ENCODE data around the gene USP40. TPM values are rescaled to one million over a fixed set of nuclear protein-coding genes. Genes with fewer than 3 reads are reported as not detected.

The USP40 gene
- total RNA-seq, 4 donors from 2014 or later: 30.7 to 113 (median 41.3) TPM

DNA sequence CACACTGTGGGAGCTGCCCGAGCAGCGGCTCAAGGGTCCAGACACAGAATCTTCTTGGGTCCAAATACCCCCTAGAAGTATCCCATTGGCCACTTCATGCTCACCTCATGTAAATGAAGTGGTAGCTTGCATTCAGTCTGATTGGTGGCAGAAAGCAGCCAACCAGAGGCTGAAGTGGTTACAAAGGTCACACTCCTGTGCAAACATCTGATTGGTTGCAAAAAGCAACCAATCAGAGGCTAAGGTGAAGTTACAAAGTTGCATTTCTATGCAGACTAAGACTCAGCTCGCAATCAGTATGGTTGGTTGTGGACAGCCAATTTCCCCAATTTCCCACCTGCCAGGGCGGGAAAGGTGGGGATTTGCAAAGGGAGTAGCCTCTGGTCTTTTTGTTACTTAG is 118.0 kb downstream of the USP40 start:
- WGBS, 2 donors (ENCODE audit: low coverage in 1 of 2): 83 to 89% methylated on average over 2 to 4 of the region's 4 CpGs
- Histone ChIP-seq H3K4me1 (peaks cover 0 to 5% (median 0%) of the 10 kb centered on the region in 4 donors), H3K36me3 (peaks cover 0 to 39% (median 17%) of the 10 kb centered on the region in 4 donors), H3K9me3 (no peaks in the 10 kb centered on the region), H3K27ac (no peak overlapping the region), H3K27me3 (no peaks in the 10 kb centered on the region), H3K4me3 (no peak overlapping the region)
- intact Hi-C loops (cut with DNase I; ENCODE audit: low total_unique reads): no loop called here
- TF ChIP-seq POLR2AphosphoS5 (IDR thresholded peaks at IDR 0.05): no peak
- TF ChIP-seq, protein P1, sequence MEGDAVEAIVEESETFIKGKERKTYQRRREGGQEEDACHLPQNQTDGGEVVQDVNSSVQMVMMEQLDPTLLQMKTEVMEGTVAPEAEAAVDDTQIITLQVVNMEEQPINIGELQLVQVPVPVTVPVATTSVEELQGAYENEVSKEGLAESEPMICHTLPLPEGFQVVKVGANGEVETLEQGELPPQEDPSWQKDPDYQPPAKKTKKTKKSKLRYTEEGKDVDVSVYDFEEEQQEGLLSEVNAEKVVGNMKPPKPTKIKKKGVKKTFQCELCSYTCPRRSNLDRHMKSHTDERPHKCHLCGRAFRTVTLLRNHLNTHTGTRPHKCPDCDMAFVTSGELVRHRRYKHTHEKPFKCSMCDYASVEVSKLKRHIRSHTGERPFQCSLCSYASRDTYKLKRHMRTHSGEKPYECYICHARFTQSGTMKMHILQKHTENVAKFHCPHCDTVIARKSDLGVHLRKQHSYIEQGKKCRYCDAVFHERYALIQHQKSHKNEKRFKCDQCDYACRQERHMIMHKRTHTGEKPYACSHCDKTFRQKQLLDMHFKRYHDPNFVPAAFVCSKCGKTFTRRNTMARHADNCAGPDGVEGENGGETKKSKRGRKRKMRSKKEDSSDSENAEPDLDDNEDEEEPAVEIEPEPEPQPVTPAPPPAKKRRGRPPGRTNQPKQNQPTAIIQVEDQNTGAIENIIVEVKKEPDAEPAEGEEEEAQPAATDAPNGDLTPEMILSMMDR (IDR thresholded peaks at IDR 0.05): no peak
- no peak for TF ChIP-seq POLR2A (IDR thresholded peaks at IDR 0.05)
- no peak for TF ChIP-seq EP300 (IDR thresholded peaks at IDR 0.05; ENCODE audit: low read depth)
- peak; percentile 5 for DNase-seq
- in situ Hi-C loops (cut with MboI; ENCODE audit: low pct_ligation_motif_present in 1 of 4, low pct_unique_long_range_greater_than_20kb in 1 of 4, low sequenced_read_pairs in 3 of 4): loop anchor here in 1 of 4 donors (25.0 kb wide), 1 partner anchor 161 kb away; no protein-coding TSS in a partner anchor

DNA sequence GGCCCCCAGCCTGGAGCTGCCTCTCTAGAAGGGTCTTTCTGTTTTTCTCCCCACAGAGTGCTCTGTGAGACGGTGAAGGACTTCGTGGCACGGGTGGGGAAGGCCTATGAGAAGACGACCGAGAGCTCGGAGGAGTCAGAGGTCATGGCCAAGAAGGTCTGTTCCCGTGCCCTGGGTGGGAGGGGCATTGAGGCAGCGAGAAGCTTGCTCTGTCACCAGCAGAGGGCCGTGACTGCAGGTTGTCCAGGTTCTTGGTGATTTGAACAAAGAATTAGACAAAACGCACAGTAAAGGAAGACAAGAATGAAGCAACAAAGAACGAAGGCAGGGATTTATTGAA is 118.4 kb downstream of the USP40 start:
- no peaks in the 10 kb centered on the region for H3K27me3 ChIP-seq
- intact Hi-C loops (cut with DNase I; ENCODE audit: low total_unique reads) (no loop called here), in situ Hi-C loops (cut with MboI; ENCODE audit: low pct_ligation_motif_present in 1 of 4, low pct_unique_long_range_greater_than_20kb in 1 of 4, low sequenced_read_pairs in 3 of 4) (loop anchor here in 1 of 4 donors (25.0 kb wide), 1 partner anchor 161 kb away; no protein-coding TSS in a partner anchor)
- peaks cover 0 to 9% (median 2%) of the 10 kb centered on the region in 4 donors for H3K4me1 ChIP-seq
- no peaks in the 10 kb centered on the region for H3K9me3 ChIP-seq
- peaks cover 0 to 39% (median 17%) of the 10 kb centered on the region in 4 donors for H3K36me3 ChIP-seq
- DNase-seq: no peak
- TF ChIP-seq, protein P1 (IDR thresholded peaks at IDR 0.05): no peak
- TF ChIP-seq EP300 (IDR thresholded peaks at IDR 0.05; ENCODE audit: low read depth) (no peak), POLR2AphosphoS5 (IDR thresholded peaks at IDR 0.05) (no peak), POLR2A (IDR thresholded peaks at IDR 0.05) (no peak)
- no peak overlapping the region for H3K4me3 ChIP-seq
- whole genome bisulfite sequencing, 2 donors (ENCODE audit: low coverage in 1 of 2): 59 to 80% methylated on average over 5 to 11 of the region's 11 CpGs
- no peak overlapping the region for H3K27ac ChIP-seq

DNA sequence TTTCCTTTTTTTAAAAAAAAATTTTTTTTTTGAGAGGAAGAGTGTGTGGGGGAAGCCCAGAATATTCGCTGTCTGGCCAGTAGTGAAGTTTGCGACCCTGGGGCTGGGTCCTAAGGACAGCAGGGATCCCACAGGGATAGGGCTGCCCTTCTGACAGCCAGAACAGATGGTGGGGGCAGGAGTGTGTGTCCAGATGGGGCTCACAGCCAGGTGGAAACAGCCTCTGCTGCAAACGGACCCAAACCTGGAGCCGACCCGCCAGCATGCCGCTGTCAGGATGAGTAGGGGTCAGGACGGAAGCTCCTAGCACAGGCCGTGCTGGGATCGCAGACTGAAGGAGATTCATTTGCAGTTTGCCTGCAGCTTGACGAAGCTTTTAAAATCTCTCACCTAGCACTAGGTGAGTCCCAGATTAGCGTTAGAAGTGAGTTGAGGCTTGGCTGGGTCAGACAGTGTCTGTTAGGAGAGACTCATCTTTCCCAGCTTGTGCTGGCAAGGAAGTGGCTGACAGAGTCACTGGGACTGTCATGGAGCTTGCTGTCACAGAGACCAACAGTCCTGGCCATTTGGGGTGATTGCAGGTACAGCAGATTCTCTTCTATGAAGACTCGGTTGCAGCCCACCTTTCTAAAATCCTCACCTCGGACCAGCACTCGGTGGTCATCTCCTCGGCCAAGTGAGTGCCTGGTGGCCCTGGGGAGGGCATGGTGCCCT is 118.9 kb downstream of the USP40 start:
- H3K36me3 ChIP-seq: peaks cover 0 to 39% (median 14%) of the 10 kb centered on the region in 4 donors
- H3K9me3 ChIP-seq: no peaks in the 10 kb centered on the region
- in situ Hi-C loops (cut with MboI; ENCODE audit: low pct_ligation_motif_present in 1 of 4, low pct_unique_long_range_greater_than_20kb in 1 of 4, low sequenced_read_pairs in 3 of 4) (loop anchor here in 1 of 4 donors (25.0 kb wide), 1 partner anchor 160 kb away; no protein-coding TSS in a partner anchor), intact Hi-C loops (cut with DNase I; ENCODE audit: low total_unique reads) (no loop called here)
- H3K4me3 ChIP-seq: no peak overlapping the region
- DNase-seq: peak; percentile 5
- no peak overlapping the region for H3K27ac ChIP-seq
- 92% methylated on average over 12 of the region's 15 CpGs; no CpG with 5 or more reads in 1 of the 2 donors for WGBS, 2 donors (ENCODE audit: low coverage in 1 of 2)
- TF ChIP-seq POLR2AphosphoS5 (IDR thresholded peaks at IDR 0.05): no peak
- TF ChIP-seq POLR2A (IDR thresholded peaks at IDR 0.05): no peak
- TF ChIP-seq, protein P1 (IDR thresholded peaks at IDR 0.05): no peak
- TF ChIP-seq EP300 (IDR thresholded peaks at IDR 0.05; ENCODE audit: low read depth): no peak
- no peaks in the 10 kb centered on the region for H3K27me3 ChIP-seq
- peaks cover 0 to 12% (median 2%) of the 10 kb centered on the region in 4 donors for H3K4me1 ChIP-seq

GRCh38 chr2:233446606-233447305 is 119.8 kb downstream of the USP40 start:
- TF ChIP-seq POLR2A (IDR thresholded peaks at IDR 0.05): no peak
- TF ChIP-seq POLR2AphosphoS5 (IDR thresholded peaks at IDR 0.05): no peak
- no peak for TF ChIP-seq EP300 (IDR thresholded peaks at IDR 0.05; ENCODE audit: low read depth)
- TF ChIP-seq, protein P1 (IDR thresholded peaks at IDR 0.05): no peak
- in situ Hi-C loops (cut with MboI; ENCODE audit: low pct_ligation_motif_present in 1 of 4, low pct_unique_long_range_greater_than_20kb in 1 of 4, low sequenced_read_pairs in 3 of 4): loop anchor here in 1 of 4 donors (25.0 kb wide), 1 partner anchor 159 kb away; no protein-coding TSS in a partner anchor
- peaks cover 0 to 31% (median 10%) of the 10 kb centered on the region in 4 donors for H3K36me3 ChIP-seq
- H3K4me3 ChIP-seq: no peak overlapping the region
- intact Hi-C loops (cut with DNase I; ENCODE audit: low total_unique reads): no loop called here
- H3K27ac ChIP-seq: no peak overlapping the region
- H3K9me3 ChIP-seq: no peaks in the 10 kb centered on the region
- peak; percentile 5 for DNase-seq
- H3K27me3 ChIP-seq: no peaks in the 10 kb centered on the region
- WGBS, 2 donors (ENCODE audit: low coverage in 1 of 2): 94 to 100% methylated on average over 1 to 37 of the region's 37 CpGs
- H3K4me1 ChIP-seq: peaks cover 0 to 12% (median 2%) of the 10 kb centered on the region in 4 donors
